CD8-positive, alpha-beta memory T cell (primary cell): Measurements from ENCODE around the gene RRAD. TPM values are rescaled to one million over a fixed set of nuclear protein-coding genes. Genes with fewer than 3 reads are reported as not detected.
A peak's percentile ranks its signal among the peaks of the same experiment; 100 is the strongest.

Experiments
- CTCF ChIA-PET: fragments of 350-600 bp; sonication (Branson Sonifier 250); formaldehyde crosslinking; loops from one replicate; lab custom pipeline; 2021; ENCODE audit warnings: antibody characterized with exemption; lab: Charles Lee
- POLR2A ChIA-PET: fragments of 350-600 bp; sonication (Branson Sonifier 250); formaldehyde crosslinking; loops from one replicate; lab custom pipeline; 2021; ENCODE audit warnings: antibody characterized with exemption; lab: Charles Lee
- DNase-seq, 5 donors: peaks; one replicate each; pipeline versions ENCODE4 v3.0.0 to v3.0.0-alpha.2; 2020 to 2022; ENCODE audit warnings: mixed read lengths in 1 of 5
- H3K27ac ChIP-seq: one replicate; pipeline ENCODE4 v1.7.0; 2013; ENCODE audit warnings: low read depth, mild to moderate bottlenecking, low read length, moderate library complexity
- H3K27me3 ChIP-seq: 2 replicates; pipeline ENCODE4 v1.7.0; 2013; ENCODE audit warnings: low read length, mild to moderate bottlenecking; ENCODE audit not compliant: insufficient read depth, poor library complexity, severe bottlenecking
- H3K36me3 ChIP-seq: 2 replicates; pipeline ENCODE4 v1.7.0; 2013; ENCODE audit warnings: mild to moderate bottlenecking, low read length, moderate library complexity; ENCODE audit not compliant: insufficient read depth
- H3K4me1 ChIP-seq: 2 replicates; pipeline ENCODE4 v1.7.0; 2013; ENCODE audit warnings: mild to moderate bottlenecking, low read length, moderate library complexity; ENCODE audit not compliant: insufficient read depth
- H3K4me3 ChIP-seq: 2 replicates; pipeline ENCODE4 v1.7.0; 2013; ENCODE audit warnings: mild to moderate bottlenecking, low read length
- H3K9me3 ChIP-seq: 2 replicates; pipeline ENCODE4 v1.7.0; 2013; ENCODE audit warnings: mild to moderate bottlenecking, low read length
- H3K27ac Mint-ChIP-seq, 8 donors: one replicate each; pipeline ENCODE4 v1.8.0; 2020 to 2021; ENCODE audit warnings: mixed read lengths in 8 of 8, mild to moderate bottlenecking in 6 of 8, inconsistent platforms in 3 of 8, moderate library complexity in 3 of 8
- H3K27me3 Mint-ChIP-seq, 2 donors: one replicate each; pipeline ENCODE4 v1.8.0; 2020 to 2021; ENCODE audit warnings: mixed read lengths in 2 of 2, mild to moderate bottlenecking in 1 of 2, moderate library complexity in 1 of 2
- H3K36me3 Mint-ChIP-seq, 3 donors: one replicate each; pipeline ENCODE4 v1.8.0; 2020 to 2021; ENCODE audit warnings: mixed read lengths in 3 of 3, inconsistent platforms in 1 of 3, mild to moderate bottlenecking in 1 of 3
- H3K4me1 Mint-ChIP-seq, 3 donors: one replicate each; pipeline ENCODE4 v1.8.0; 2020 to 2021; ENCODE audit warnings: mixed read lengths in 3 of 3, inconsistent platforms in 1 of 3, mild to moderate bottlenecking in 1 of 3
- H3K4me3 Mint-ChIP-seq, 7 donors: one replicate each; pipeline ENCODE4 v1.8.0; 2020 to 2021; ENCODE audit warnings: mixed read lengths in 7 of 7, mild to moderate bottlenecking in 6 of 7, moderate library complexity in 4 of 7, inconsistent platforms in 2 of 7
- H3K9me3 Mint-ChIP-seq, 5 donors: one replicate each; pipeline ENCODE4 v1.8.0; 2020 to 2022; ENCODE audit warnings: mixed read lengths in 5 of 5, mild to moderate bottlenecking in 3 of 5, moderate library complexity in 2 of 5, inconsistent platforms in 1 of 5
- polyA plus RNA-seq: library from polyadenylated mRNA; unstranded; fragments of 300-500 nt; fragmentation: Illumina TruSeq; gene quantifications from one replicate; pipeline ENCODE4 v1.2.3, GENCODE V29; 2021
- total RNA-seq, 2 experiments: library from RNA; stranded (reverse); gene quantifications; one replicate each; pipeline ENCODE4 v1.2.3, GENCODE V29; 2021

RRAD gene
- total and polyA plus RNA-seq, 3 experiments from 2014 or later: 0.60 to 0.88 TPM; not detected in 1

DNA sequence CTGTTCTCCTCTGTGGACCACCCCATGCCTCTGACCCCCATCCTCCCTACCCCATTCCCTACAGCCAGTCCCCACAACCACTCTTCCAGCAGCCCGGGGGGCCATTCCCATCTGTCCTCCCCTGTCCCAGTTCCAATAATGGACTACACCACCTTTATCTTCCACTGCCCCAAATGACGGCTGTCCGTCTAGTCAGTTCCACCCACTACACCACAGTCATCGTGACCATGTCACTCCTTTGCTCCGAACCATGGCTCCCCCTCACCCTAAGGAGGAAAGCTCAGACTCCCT, 29.7 kb downstream of the RRAD start:
- Histone ChIP-seq H3K27me3 (no peaks in the 10 kb centered on the region), H3K27ac (no peak overlapping the region), H3K9me3 (no peaks in the 10 kb centered on the region), H3K4me3 (no peak overlapping the region), H3K36me3 (no peaks in the 10 kb centered on the region), H3K4me1 (no peaks in the 10 kb centered on the region)
- Mint-ChIP-seq H3K27ac (no peak overlapping the region), H3K4me1 (peaks cover 3 to 10% (median 4%) of the 10 kb centered on the region in 3 donors), H3K27me3 (no peaks in the 10 kb centered on the region), H3K36me3 (peaks cover 0 to 6% (median 2%) of the 10 kb centered on the region in 3 donors), H3K4me3 (no peak overlapping the region), H3K9me3 (no peaks in the 10 kb centered on the region)
- CTCF ChIA-PET: interaction anchor here (0.9 to 2.1 kb wide), 6 partner anchors 11 to 289 kb away, joined by 3 to 10 read pairs (median 4); partner anchors contain the start of genes PDP2 and RRAD
- POLR2A ChIA-PET: no interaction called here
- peak in 1 of 5 donors; percentile 17 for DNase-seq

DNA sequence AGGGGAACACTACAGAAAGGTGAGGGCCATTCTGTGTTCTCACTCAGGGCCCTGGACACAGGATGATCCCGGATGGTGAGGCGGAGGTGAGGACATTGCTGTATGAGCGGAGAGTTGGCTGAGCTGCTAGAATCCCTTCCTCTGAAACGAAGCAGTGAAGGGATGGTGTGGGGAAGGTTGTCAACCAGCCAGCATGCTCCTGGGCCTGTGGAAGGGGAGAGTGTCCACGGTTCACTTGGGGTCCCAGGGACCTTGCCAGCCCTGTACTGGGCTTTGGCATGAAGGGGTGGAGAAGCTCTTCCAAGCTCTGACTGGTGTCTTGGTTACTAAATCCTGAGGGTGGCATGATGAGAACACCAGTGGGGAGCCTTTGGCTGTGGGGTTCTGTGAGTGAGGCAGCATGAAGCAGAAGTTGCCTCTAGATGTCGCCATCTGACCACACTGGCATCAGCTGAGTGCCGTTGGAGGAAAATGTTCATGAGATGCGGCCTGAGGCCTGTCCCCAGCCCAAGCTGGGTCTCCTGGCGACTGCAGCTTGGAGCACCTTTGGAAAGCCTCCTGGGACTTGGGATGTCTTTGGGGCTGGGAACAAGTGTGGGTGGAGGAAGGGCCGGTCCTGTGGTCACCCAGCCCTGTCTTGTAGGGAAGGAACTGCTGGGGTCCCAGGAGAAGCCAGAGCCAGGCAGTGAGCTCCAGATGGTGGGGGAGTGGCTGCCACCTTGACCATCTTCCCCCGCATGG, 30.2 kb downstream of the RRAD start:
- H3K4me1 Mint-ChIP-seq: peaks cover 3 to 10% (median 4%) of the 10 kb centered on the region in 3 donors
- H3K27me3 Mint-ChIP-seq: no peaks in the 10 kb centered on the region
- H3K27ac ChIP-seq: no peak overlapping the region
- no peaks in the 10 kb centered on the region for H3K36me3 ChIP-seq
- H3K4me3 Mint-ChIP-seq: peak overlapping the region in 1 of 7 donors; percentile 19
- no peaks in the 10 kb centered on the region for H3K4me1 ChIP-seq
- no peaks in the 10 kb centered on the region for H3K9me3 Mint-ChIP-seq
- H3K36me3 Mint-ChIP-seq: peaks cover 0 to 6% (median 2%) of the 10 kb centered on the region in 3 donors
- no peaks in the 10 kb centered on the region for H3K9me3 ChIP-seq
- ChIA-PET POLR2A (no interaction called here), CTCF (interaction anchor here (0.9 to 2.1 kb wide), 8 partner anchors 11 to 290 kb away, joined by 3 to 10 read pairs (median 4); partner anchors contain the start of genes PDP2 and RRAD)
- DNase-seq: peak; percentile 28 to 63 (median 31)
- H3K4me3 ChIP-seq: no peak overlapping the region
- H3K27ac Mint-ChIP-seq: peak overlapping the region in 2 of 8 donors; percentile 47 to 52
- H3K27me3 ChIP-seq: no peaks in the 10 kb centered on the region

DNA sequence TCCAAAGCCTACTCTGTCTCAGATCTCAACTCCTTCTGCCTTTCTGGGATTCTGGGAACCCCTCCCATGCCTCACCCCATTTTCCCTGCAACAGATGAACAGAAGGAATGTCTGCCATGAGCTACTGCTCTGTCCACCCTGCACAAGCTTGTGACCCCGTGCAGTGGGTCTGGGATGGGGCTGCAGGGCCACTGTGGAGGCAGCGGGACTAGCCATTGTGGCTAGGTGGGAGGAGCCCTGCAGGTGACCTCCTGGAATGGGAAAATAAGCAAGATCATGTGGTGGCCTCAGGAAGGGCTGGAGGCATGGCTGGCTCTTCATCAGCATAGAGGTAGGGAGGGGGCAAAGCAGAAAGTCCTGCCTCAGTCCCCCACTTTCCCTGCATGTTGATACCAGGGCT, 31.3 kb downstream of the RRAD start:
- Mint-ChIP-seq H3K4me3 (no peak overlapping the region), H3K27ac (peak overlapping the region in 1 of 8 donors; percentile 33), H3K9me3 (no peaks in the 10 kb centered on the region), H3K36me3 (peaks cover 0 to 6% (median 2%) of the 10 kb centered on the region in 3 donors), H3K4me1 (peaks cover 3 to 10% (median 4%) of the 10 kb centered on the region in 3 donors), H3K27me3 (no peaks in the 10 kb centered on the region)
- no peak overlapping the region for H3K27ac ChIP-seq
- POLR2A ChIA-PET: interaction anchor here (0.6 kb wide), 1 partner anchor 1177 kb away, joined by 4 read pairs; no protein-coding TSS in a partner anchor
- DNase-seq: no peak
- H3K4me3 ChIP-seq: no peak overlapping the region
- CTCF ChIA-PET: interaction anchor here (1.1 to 2.1 kb wide), 5 partner anchors 13 to 37 kb away, joined by 3 to 10 read pairs (median 4); partner anchors contain the start of genes PDP2 and RRAD
- H3K9me3 ChIP-seq: no peaks in the 10 kb centered on the region
- no peaks in the 10 kb centered on the region for H3K4me1 ChIP-seq
- no peaks in the 10 kb centered on the region for H3K27me3 ChIP-seq
- H3K36me3 ChIP-seq: no peaks in the 10 kb centered on the region

DNA sequence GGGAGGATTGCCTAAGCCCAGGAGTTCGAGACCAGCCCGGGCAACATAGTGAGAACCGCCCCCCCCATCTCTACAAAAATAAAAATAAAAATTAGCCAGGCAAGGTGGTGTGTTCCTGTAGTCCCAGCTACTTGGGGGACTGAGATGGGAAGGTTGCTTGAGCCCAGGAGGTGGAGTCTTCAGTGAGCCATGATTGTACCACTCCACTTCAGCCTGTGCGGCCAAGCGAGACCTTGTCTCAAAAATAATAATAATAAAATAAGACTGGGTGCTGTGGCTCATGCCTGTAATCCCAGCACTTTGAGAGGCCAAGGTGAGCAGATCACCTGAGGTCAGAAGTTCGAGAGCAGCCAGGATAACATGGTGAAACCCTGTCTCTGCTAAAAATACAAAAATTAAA, 33.5 kb downstream of the RRAD start:
- no peak for DNase-seq
- Mint-ChIP-seq H3K9me3 (no peaks in the 10 kb centered on the region), H3K4me1 (peaks cover 9 to 22% (median 11%) of the 10 kb centered on the region in 3 donors), H3K4me3 (no peak overlapping the region), H3K36me3 (peaks cover 0 to 20% (median 0%) of the 10 kb centered on the region in 3 donors), H3K27ac (no peak overlapping the region), H3K27me3 (no peaks in the 10 kb centered on the region)
- ChIA-PET CTCF (interaction anchor here (1.4 to 1.8 kb wide), 2 partner anchors 11 to 19 kb away, joined by 4 to 5 read pairs; partner anchors contain the start of gene PDP2), POLR2A (interaction anchor here (0.6 to 1.5 kb wide), 4 partner anchors 11 to 370 kb away, joined by 3 to 14 read pairs (median 6); partner anchors contain the start of genes NAE1 and PDP2)
- Histone ChIP-seq H3K9me3 (no peaks in the 10 kb centered on the region), H3K4me1 (no peaks in the 10 kb centered on the region), H3K4me3 (no peak overlapping the region), H3K36me3 (no peaks in the 10 kb centered on the region), H3K27ac (no peak overlapping the region), H3K27me3 (no peaks in the 10 kb centered on the region)

DNA sequence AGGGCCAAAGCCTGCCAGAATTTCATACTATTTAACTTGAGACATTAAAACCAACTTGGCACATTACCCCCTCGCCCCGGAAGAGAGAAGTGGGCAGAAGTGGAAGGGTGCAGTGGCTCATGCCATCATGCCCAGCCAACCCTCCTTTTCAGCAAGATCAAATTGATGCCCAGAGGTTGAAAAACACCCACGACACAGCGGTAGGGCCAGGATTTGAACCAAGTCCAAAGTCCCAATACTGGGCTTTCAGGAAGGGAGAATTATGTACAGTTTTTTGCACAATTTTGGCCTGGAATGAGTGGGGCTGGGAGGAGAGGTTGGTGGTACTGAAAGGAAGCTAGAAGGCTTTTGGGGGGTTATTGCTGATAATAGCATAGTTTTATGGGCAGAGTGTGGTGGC, 34.0 kb downstream of the RRAD start:
- no peaks in the 10 kb centered on the region for H3K9me3 Mint-ChIP-seq
- ChIA-PET CTCF (interaction anchor here (1.8 kb wide), 1 partner anchor 19 kb away, joined by 5 read pairs; no protein-coding TSS in a partner anchor), POLR2A (interaction anchor here (1.5 kb wide), 1 partner anchor 11 kb away, joined by 9 read pairs; the partner anchor contains the start of gene PDP2)
- H3K27me3 ChIP-seq: no peaks in the 10 kb centered on the region
- no peak for DNase-seq
- no peak overlapping the region for H3K4me3 Mint-ChIP-seq
- peaks cover 13 to 26% (median 14%) of the 10 kb centered on the region in 3 donors for H3K4me1 Mint-ChIP-seq
- peaks cover 0 to 25% (median 0%) of the 10 kb centered on the region in 3 donors for H3K36me3 Mint-ChIP-seq
- no peak overlapping the region for H3K4me3 ChIP-seq
- H3K36me3 ChIP-seq: no peaks in the 10 kb centered on the region
- H3K27ac Mint-ChIP-seq: peak overlapping the region in 3 of 8 donors; percentile 27 to 57 (median 33)
- no peak overlapping the region for H3K27ac ChIP-seq
- H3K27me3 Mint-ChIP-seq: no peaks in the 10 kb centered on the region
- no peaks in the 10 kb centered on the region for H3K9me3 ChIP-seq
- H3K4me1 ChIP-seq: no peaks in the 10 kb centered on the region

DNA sequence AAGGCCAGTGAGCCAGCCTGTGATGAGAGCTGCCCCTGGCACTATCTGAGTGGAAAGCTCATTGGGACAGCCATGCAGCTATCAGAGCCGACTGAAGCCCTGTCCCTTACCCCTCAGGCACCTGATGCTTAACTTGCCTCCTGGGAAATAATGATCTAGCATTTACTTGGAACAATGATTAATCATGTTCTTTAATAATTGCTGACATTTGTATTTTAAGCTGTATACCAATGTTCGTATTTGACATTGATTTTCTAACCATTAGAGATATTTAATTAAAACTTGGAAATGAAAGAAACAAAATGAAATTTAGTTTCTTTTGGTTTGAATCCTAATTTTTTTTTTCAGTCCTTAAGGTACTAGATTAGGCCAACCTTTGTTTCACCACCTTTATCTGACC, 34.5 kb downstream of the RRAD start:
- ChIA-PET CTCF (interaction anchor here (0.9 to 1.8 kb wide), 2 partner anchors 13 to 18 kb away, joined by 3 to 5 read pairs; no protein-coding TSS in a partner anchor), POLR2A (no interaction called here)
- no peak overlapping the region for H3K4me3 Mint-ChIP-seq
- H3K27ac ChIP-seq: no peak overlapping the region
- no peaks in the 10 kb centered on the region for H3K27me3 ChIP-seq
- no peaks in the 10 kb centered on the region for H3K9me3 ChIP-seq
- no peaks in the 10 kb centered on the region for H3K4me1 ChIP-seq
- no peaks in the 10 kb centered on the region for H3K9me3 Mint-ChIP-seq
- DNase-seq: no peak
- H3K4me1 Mint-ChIP-seq: peaks cover 13 to 29% (median 16%) of the 10 kb centered on the region in 3 donors
- no peak overlapping the region for H3K4me3 ChIP-seq
- no peaks in the 10 kb centered on the region for H3K27me3 Mint-ChIP-seq
- peaks cover 0 to 29% (median under 1%) of the 10 kb centered on the region in 3 donors for H3K36me3 Mint-ChIP-seq
- H3K27ac Mint-ChIP-seq: peak overlapping the region in 2 of 8 donors; percentile 27 to 32
- peaks cover 2% of the 10 kb centered on the region for H3K36me3 ChIP-seq

DNA sequence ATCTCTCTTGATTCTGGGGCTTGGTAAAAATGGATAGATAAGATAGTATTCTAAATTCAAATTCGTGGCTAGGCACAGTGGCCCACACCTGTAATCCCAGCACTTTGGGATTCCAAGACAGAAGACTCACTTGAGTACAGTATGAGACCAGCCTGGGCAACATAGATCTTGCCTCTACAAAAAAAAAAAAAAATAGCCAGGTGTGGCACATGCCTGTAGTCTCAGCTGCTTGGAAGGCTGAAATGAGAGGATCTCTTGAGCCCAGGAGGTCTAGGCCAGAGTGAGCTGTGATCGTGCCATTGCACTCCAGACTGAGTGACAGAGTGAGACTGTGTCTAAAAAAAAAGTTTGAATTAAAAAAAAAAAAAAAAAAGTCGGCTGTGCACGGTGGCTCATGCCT, 35.7 kb downstream of the RRAD start:
- no peak for DNase-seq
- H3K27me3 Mint-ChIP-seq: no peaks in the 10 kb centered on the region
- ChIA-PET POLR2A (no interaction called here), CTCF (no interaction called here)
- Histone ChIP-seq H3K27ac (no peak overlapping the region), H3K4me1 (no peaks in the 10 kb centered on the region), H3K27me3 (no peaks in the 10 kb centered on the region), H3K9me3 (no peaks in the 10 kb centered on the region), H3K36me3 (peaks cover 12% of the 10 kb centered on the region), H3K4me3 (no peak overlapping the region)
- H3K27ac Mint-ChIP-seq: peak overlapping the region in 4 of 8 donors; percentile 12 to 64 (median 35)
- peaks cover 3 to 41% (median 5%) of the 10 kb centered on the region in 3 donors for H3K36me3 Mint-ChIP-seq
- H3K4me1 Mint-ChIP-seq: peaks cover 15 to 33% (median 21%) of the 10 kb centered on the region in 3 donors
- no peak overlapping the region for H3K4me3 Mint-ChIP-seq
- no peaks in the 10 kb centered on the region for H3K9me3 Mint-ChIP-seq
